GM21825 (cell line): ENCODE results near the gene PIK3R1.

Source experiments
- ATAC-seq: cut with Tn5 transposase; IDR thresholded peaks from one replicate; pipeline ENCODE4 v1.9.1; 2021; ENCODE audit warnings: mild to moderate bottlenecking, moderate library complexity; ENCODE audit not compliant: unreplicated experiment

Gene PIK3R1

DNA sequence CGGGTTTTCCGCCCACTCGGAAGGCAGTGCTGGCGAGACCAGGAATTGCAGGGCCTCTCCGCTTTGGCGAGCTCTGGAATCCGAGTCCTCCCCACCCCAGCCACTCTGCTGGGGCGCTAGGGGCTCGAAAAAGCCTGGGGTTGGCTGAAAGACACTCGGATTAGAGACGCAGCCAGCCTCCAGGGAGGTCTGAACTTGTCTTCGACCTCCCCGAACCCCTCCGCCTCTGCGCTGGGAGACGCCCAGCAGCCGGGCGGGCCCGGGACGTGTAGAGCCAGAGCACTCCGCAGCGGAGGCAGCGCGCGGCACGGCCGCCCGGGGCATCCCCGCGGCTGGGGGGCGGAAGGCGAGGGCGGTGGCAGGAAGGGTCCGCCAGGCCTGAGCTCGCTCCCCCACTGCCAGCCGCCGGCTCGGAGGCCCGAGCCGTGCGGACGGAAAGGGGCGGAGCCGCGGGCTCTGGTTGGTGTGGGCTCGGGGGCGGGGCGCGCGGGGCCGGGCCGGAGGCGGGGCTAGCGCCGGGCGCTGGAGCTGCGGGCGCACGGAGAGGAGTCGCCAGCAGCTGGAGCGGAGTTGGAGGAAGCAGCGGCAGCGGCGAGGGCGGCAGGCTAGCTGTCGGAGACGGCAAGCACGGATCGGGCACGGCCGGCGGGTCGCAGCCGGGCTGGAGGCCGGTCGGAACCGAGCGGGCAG is at the start of gene PIK3R1:
Gene PIK3R1, plus strand, starts transcription at position 549 of the 690 bp plus-strand sequence. CDS start 10,920 bp downstream, outside the sequence.
- peak; percentile 81 for ATAC-seq

DNA sequence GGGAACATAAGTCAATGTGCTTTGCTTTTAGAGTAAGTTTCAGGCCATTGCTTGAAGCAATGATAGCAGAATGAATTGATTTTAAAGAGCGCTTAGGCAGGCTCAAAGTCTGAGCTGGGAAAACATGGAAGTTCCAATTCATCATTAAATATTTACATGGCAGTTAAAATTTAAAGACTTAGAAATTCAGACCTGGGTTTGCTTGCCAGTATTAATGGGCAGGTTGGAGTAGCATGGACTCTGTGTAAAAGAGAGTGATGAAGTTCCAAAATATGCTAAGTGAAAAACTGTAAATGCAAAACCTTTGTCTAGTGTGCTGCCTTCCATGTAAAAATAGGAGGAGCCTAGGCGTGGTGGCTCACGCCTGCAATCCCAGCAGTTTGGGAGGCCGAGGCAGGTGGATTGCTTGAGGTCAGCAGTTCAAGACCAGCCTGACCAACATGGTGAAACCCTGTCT is 48.3 kb upstream of the PIK3R1 start:
- no peak for ATAC-seq

DNA sequence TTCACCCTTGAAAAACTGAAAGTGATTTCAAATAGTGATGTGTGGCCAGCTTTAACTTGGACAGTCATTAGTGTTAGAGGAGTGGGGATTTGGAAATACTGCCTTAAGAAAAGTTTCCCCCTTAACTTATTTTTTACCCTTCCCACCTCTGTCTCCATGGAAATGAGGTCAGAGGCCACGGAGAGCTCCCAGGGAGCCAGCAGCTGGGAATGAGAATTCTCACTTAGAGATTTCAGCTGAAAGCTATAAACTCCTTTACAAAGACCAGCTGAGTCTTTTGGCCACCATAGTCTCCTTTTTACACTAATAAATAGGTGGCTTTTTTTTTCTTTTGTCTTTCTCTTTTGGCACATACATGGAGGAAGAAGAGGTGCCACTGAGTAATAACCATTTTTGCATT is 45.7 kb upstream of the PIK3R1 start:
- ATAC-seq: no peak

- ATAC-seq: no peak
These were observed 44.6 kb upstream of the PIK3R1 start for GRCh38 chr5:68170826-68171558.

DNA sequence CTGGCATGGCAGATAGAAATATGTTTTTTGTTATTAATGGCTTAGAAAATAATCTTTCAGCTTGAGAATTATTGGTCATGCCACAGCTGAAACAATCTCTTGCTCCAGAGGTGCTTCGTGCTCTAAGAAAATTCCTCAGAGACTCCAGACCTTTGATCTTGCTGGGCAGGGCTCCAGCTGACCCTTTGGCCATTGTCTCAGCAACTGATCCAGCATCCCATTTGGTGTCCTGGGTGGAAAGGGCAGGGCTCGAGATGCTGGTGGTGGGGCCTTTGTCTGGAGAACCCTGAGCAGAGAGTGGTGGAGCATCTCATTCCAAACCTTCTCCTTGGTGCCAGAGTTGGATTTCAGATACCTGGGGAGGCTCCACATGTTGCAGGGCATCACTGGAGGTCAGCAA is 43.2 kb upstream of the PIK3R1 start:
- no peak for ATAC-seq

- ATAC-seq: no peak
These were observed 42.5 kb upstream of the PIK3R1 start for GRCh38 chr5:68173007-68173406.

- no peak for ATAC-seq
These were observed 39.3 kb upstream of the PIK3R1 start for GRCh38 chr5:68176253-68176652.

GRCh38 chr5:68176802-68177479 is 38.6 kb upstream of the PIK3R1 start:
- ATAC-seq: no peak

GRCh38 chr5:68177676-68178075 is 37.9 kb upstream of the PIK3R1 start:
- ATAC-seq: no peak

GRCh38 chr5:68178579-68178978 is 37.0 kb upstream of the PIK3R1 start:
- ATAC-seq: no peak

DNA sequence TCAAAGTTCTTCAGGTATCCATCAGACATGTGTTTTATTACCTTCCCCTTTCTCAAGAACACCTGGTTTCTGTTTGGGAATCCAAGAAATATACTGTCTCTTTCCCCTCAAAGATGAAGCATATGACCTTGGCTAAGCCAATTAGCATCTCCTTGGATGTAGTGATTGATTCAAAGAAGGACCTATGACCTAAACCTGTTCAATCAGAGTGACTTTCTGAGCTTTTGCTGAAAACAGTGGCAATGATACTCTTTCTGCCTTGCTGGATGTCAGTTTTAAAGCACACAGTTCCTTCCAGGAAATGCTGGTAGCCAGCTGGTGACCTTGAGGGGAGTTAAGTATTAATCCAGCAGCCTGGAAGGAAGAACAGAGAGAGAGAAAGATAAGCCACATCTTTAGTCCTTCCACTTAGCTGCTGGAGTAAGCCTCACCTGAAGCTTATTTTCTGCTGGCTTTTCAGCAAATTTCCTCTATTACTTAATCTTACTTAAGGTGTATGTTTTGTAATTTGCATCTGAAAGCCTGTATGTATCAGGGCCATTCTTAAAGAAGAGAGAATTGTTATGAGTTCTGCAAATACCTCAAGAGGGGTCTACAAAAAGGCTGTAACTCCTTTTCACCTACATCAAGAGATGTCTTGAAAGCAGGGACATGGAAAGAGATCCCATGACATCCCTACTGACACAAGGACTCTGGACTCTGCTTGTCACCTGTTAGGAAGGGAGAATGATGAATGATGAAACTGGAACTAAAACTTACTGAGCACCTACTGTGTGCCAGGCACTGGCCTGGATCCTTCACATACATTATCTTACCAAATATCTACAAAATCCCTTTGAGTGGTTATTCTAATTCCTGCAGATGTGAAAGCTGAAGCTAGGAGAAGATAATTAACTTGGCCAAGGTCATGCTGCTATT is 35.2 kb upstream of the PIK3R1 start:
- ATAC-seq: no peak

- no peak for ATAC-seq
These were observed 34.4 kb upstream of the PIK3R1 start for GRCh38 chr5:68181039-68181599.

- ATAC-seq: no peak
These were observed 33.5 kb upstream of the PIK3R1 start for GRCh38 chr5:68182094-68182493.

GRCh38 chr5:68182534-68182933 is 33.0 kb upstream of the PIK3R1 start:
- ATAC-seq: no peak

- ATAC-seq: no peak
These were observed 28.1 kb upstream of the PIK3R1 start for GRCh38 chr5:68187268-68188055.

DNA sequence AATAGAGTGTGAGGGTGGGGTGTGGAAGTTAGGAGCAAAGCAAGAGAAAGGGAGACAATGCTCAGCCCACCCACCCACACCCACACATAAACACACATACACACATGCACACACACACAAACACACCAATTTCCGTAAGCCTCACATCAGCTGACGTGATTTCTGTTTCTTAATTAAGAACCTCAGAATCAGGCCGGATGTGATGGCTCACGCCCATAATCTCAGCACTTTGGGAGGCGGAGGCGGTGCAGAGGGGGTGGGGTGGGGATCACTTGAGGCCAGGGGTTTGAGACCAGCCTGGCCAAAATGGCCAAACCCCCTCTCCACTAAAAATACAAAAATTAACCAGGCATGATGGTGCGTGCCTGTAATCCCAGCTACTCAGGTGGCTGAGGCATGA is 26.4 kb upstream of the PIK3R1 start:
- no peak for ATAC-seq

GRCh38 chr5:68189613-68190012 is 25.9 kb upstream of the PIK3R1 start:
- ATAC-seq: no peak

DNA sequence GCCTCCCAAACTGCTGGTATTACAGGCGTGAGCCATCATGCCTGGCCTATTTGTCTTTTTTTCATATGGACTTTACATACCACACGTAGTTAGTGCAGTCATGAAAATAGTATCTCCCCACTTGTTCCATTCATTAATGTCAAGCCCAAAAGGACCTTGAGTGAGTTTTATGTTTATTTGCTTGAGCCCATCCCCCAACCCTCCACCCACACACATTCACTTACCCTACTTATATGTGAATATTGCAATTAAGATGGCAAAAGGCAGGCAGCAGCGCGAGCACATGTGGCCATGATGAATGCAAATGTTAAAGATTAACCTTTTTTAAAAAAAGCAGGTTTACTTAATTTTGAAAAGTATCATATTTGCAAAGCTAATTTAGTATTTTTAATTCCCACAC is 24.9 kb upstream of the PIK3R1 start:
- no peak for ATAC-seq

DNA sequence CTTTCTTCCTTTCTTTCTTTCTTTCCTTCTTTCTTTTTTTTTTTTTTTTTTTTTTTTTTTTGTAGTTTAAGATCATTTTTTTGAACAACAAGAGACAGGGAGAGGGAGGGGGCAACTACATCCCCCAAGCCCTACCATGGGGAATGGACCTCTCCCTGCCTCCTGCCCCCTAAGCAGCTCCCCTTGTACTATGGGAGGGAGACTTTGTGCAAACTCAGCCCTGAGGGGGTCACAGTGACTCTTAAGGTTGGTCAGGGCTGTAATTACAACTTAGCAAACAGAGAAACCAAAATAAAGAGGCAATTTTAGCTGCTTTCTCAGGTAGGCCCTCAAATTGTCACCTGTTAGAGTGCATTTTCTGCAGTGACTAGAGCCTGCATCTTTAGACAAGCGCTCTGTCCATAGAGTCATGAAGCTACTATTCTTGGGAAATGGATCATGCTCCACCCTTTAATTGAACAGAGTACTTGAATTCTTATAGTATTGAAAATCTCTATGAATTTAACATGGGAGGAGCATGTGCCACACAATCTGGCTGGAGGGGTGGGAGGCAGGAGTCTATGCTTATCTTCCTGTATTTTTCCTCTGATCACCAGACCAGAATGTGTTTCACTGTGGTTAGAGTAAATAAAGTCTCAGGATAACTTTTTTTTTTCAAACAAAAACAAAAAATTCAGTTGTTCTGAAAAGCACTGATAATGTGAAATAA is 24.3 kb upstream of the PIK3R1 start:
- ATAC-seq: no peak
